Testis (tissue), 3 donors: Measurements from ENCODE around the gene LRIT2. TPM values are rescaled to one million over a fixed set of nuclear protein-coding genes. Genes with fewer than 3 reads are reported as not detected.
"Not testable (repeated sequence)": the region's sequence is repeated elsewhere in the genome, so short reads cannot be mapped to it uniquely, and the experiment has no call there.

ENCODE experiments used
- DNase-seq: peaks from one replicate; pipeline ENCODE4 v3.0.0-alpha.2; 2019
- H3K27ac ChIP-seq, 2 donors: fragments of 200-600 bp; sonication (generic); one replicate each; pipeline ENCODE4 v1.5.1; 2019
- H3K27me3 ChIP-seq: fragments of 200-600 bp; sonication (generic); one replicate; pipeline ENCODE4 v1.5.1; 2019
- H3K36me3 ChIP-seq: fragments of 200-600 bp; sonication (generic); one replicate; pipeline ENCODE4 v1.5.1; 2017; ENCODE audit warnings: low read depth; ENCODE audit errors: missing control alignments
- H3K4me1 ChIP-seq: fragments of 200-600 bp; sonication (generic); one replicate; pipeline ENCODE4 v1.5.1; 2019
- H3K4me3 ChIP-seq, 2 donors: fragments of 200-600 bp; sonication (generic); one replicate each; pipeline ENCODE4 v1.5.1; 2017 to 2019
- H3K9me3 ChIP-seq: fragments of 200-600 bp; sonication (generic); one replicate; pipeline ENCODE4 v1.5.1; 2017
- POLR2A ChIP-seq: fragments of 450-650 bp; IDR thresholded peaks from one replicate; pipeline ENCODE4 v1.6.1; 2017; ENCODE audit warnings: antibody characterized with exemption, mild to moderate bottlenecking, moderate library complexity
- WGBS, 2 donors: methylation state at CpG; one replicate each; pipeline ENCODE4 v1.1.5; 2018; 5-methylcytosine and 5-hydroxymethylcytosine counted together
- intact Hi-C: fragments of 100-400 bp; cut with DNase I; formaldehyde crosslinking; loops from one replicate; pipeline ENCODE4 v1.15.1; 2023; ENCODE audit warnings: low total_unique reads
- polyA plus RNA-seq: library from polyadenylated mRNA; stranded (reverse); fragments of 350-450 nt; fragmentation: Illumina TruSeq; extraction: RNeasy Lipid Tissue Mini Kit (QIAGEN cat#74804); gene quantifications from one replicate; pipeline ENCODE4 v1.2.3, GENCODE V29; 2014; ENCODE audit warnings: low read depth, low replicate concordance; ENCODE audit not compliant: insufficient read depth
- total RNA-seq, 2 donors: library from RNA; depleted of rRNA; stranded (reverse); fragments of >200 nt; gene quantifications; one replicate each; pipeline ENCODE4 v1.2.3, GENCODE V29; 2016
- TF ChIP-seq, protein P1 (sequence below), 3 experiments: fragments of 450-650 bp in 2 of 3; fragments of 200-600 bp in 1 of 3; sonication (generic) in 1 of 3; IDR thresholded peaks; one replicate each; pipeline ENCODE4 v1.5.1; 2016 to 2019; ENCODE audit warnings: antibody characterized with exemption in 3 of 3, mild to moderate bottlenecking in 2 of 3, moderate library complexity in 1 of 3

Gene LRIT2
- total and polyA plus RNA-seq, 3 donors from 2014 or later = 0.12 to 0.20 TPM; not detected in 1

DNA sequence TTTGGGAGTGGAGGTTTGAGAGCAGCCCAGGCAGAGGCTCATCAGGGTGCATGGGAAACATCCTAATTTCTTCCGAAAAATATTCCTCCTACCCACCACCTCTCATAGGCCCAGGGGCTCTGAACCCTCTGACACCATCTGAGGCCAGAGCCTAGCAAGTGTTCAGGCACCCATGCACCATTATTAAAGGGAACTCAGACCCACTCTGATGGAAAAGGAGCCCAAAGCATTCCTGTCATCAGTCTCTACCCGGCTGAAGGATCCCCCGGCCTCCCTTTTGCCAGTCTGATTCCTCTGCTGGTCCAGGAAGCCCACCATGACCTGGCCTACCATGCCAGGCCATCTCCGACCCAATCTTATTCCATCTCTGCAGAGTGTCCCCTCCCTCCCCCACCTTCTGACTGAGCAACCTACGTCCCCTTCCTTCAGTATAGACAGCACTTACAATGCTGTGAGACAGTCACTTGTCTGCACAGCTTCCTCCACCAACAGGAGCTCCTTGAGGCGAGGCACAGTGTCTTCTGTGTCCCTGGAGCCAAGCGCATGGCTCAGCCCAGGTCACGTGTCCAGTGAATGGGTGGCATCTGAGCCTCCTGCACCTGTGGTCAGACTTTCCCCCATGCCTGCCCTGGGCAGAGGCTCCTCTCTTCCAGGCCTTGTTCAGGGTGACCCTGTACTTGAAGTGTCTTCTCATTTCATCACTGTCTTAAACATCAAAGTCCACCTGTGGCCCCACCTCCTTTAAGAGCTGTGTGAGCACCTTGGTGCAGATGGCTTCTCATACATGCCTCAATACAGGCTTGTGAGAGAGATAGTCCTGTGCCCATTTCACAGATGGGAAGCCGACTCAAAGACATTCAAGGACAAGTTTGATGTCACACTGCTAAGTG is 52.6 kb downstream of the LRIT2 start:
- H3K4me3 ChIP-seq = no peak overlapping the region
- H3K36me3 ChIP-seq = no peaks in the 10 kb centered on the region
- DNase-seq = no peak
- no peak overlapping the region for H3K27ac ChIP-seq
- no peaks in the 10 kb centered on the region for H3K27me3 ChIP-seq
- 93 to 97% methylated on average over 9 of the region's 9 CpGs for WGBS, 2 donors
- intact Hi-C loops = no loop called here
- H3K9me3 ChIP-seq = no peaks in the 10 kb centered on the region
- no peaks in the 10 kb centered on the region for H3K4me1 ChIP-seq
- TF ChIP-seq, protein P1, sequence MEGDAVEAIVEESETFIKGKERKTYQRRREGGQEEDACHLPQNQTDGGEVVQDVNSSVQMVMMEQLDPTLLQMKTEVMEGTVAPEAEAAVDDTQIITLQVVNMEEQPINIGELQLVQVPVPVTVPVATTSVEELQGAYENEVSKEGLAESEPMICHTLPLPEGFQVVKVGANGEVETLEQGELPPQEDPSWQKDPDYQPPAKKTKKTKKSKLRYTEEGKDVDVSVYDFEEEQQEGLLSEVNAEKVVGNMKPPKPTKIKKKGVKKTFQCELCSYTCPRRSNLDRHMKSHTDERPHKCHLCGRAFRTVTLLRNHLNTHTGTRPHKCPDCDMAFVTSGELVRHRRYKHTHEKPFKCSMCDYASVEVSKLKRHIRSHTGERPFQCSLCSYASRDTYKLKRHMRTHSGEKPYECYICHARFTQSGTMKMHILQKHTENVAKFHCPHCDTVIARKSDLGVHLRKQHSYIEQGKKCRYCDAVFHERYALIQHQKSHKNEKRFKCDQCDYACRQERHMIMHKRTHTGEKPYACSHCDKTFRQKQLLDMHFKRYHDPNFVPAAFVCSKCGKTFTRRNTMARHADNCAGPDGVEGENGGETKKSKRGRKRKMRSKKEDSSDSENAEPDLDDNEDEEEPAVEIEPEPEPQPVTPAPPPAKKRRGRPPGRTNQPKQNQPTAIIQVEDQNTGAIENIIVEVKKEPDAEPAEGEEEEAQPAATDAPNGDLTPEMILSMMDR (IDR thresholded peaks at IDR 0.05) = no peak
- TF ChIP-seq POLR2A = no peak

DNA sequence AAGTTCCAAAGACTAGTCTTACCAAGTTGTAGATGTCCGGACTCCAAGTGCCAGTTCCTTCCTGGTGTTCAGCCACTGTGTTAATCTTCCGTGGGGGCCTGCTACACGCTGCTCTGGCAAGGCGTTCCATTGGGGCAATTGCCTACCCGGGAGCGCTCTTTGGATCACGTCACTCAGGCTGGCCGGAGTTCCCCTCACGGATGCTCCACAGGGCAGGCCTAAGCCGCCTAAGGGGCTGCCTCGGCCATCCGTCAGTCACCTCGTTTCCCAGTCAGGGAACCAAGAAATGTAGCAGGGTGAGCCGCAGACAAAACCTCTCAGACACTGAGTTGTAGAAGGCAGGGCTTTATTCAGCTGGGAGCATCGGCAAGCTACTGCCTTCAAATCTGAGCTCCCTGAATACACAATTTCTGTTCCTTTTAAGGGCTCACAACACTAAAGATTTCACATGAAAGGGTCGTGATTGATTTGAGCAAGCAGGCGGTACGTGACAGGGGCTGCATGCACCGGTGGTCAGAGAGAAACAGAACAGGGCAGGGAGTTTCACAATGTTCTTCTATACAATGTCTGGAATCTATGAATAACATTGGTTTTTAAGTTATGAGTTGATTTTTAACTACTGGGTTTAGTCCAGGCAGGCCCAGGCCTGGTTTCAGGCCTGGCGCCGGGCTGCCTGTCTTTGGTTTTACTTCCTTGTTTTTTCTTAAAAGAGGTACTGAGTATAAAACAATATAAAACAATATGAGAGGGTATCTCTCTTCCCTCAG is 53.5 kb downstream of the LRIT2 start:
- DNase-seq, intact Hi-C loops, H3K27me3 ChIP-seq, H3K36me3 ChIP-seq, H3K9me3 ChIP-seq, H3K4me3 ChIP-seq, H3K27ac ChIP-seq, H3K4me1 ChIP-seq: not testable (repeated sequence)
- 87 to 88% methylated on average over 21 of the region's 21 CpGs for WGBS, 2 donors

DNA sequence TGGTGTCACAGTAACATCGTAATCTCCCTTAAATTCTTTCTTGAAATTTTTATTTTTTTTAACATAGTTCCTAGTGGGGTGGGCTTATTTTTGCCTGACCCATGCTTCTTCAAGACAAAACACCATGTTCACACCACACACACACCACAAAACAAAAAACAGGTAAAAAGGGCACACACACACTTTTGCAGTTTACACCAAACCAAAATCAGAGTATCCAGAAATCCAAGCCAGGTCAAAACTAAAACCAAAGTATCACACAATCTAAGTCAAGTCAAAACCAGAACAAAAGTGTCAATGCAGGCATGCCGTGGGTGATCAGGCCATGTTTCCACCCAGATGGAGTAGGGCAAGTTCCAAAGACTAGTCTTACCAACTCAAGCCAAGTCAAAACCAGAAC is 54.1 kb downstream of the LRIT2 start:
- WGBS, 2 donors = 87 to 92% methylated on average over 2 of the region's 2 CpGs
- H3K4me1 ChIP-seq, H3K27ac ChIP-seq, intact Hi-C loops, DNase-seq, H3K27me3 ChIP-seq, H3K9me3 ChIP-seq, H3K36me3 ChIP-seq, H3K4me3 ChIP-seq: not testable (repeated sequence)

Other genes starting within 250 kb of the LRIT2 start
- 100 to 1,000 TPM; 140 to 220 TPM for gene GHITM, start 86.0 kb downstream of the LRIT2 start, total RNA-seq
- 284 TPM for gene GHITM, start 86.0 kb downstream of the LRIT2 start, polyA plus RNA-seq
- not detected for gene GPR15LG, start 51.7 kb downstream of the LRIT2 start, total RNA-seq
- not detected for gene GPR15LG, start 51.7 kb downstream of the LRIT2 start, polyA plus RNA-seq
- under 1 TPM; 0.19 to 0.39 TPM for gene CDHR1, start 31.0 kb downstream of the LRIT2 start, total RNA-seq
- gene CDHR1, start 31.0 kb downstream of the LRIT2 start, polyA plus RNA-seq = 0.67 TPM
- 1 to 10 TPM; 4.0 to 6.6 TPM for gene LRIT1, start 16.0 kb upstream of the LRIT2 start, total RNA-seq
- 12.8 TPM for gene LRIT1, start 16.0 kb upstream of the LRIT2 start, polyA plus RNA-seq
- 1 to 10 TPM; 3.7 to 5.9 TPM for gene RGR, start 19.5 kb upstream of the LRIT2 start, total RNA-seq
- gene RGR, start 19.5 kb upstream of the LRIT2 start, polyA plus RNA-seq = 2.2 TPM
- 100 to 1,000 TPM in 1 of 2 donors, 10 to 100 TPM in 1; 65.4 to 148 TPM for gene CCSER2, start 103.0 kb upstream of the LRIT2 start, total RNA-seq
- gene CCSER2, start 103.0 kb upstream of the LRIT2 start, polyA plus RNA-seq = 146 TPM